T-helper 1 cell treated with Interleukin-12 subunit alpha and Interleukin-12 subunit beta and Interleukin-4 antibody, amounts not matched to agents 30 μg/mL and 1 μg/mL, for 36 hours (primary cell): ENCODE results near the gene FYCO1.

Experiments used
- H3K27ac Mint-ChIP-seq: one replicate; pipeline ENCODE4 v1.8.0; 2021; ENCODE audit warnings: mild to moderate bottlenecking, mixed read lengths
- H3K27me3 Mint-ChIP-seq: one replicate; pipeline ENCODE4 v1.8.0; 2021; ENCODE audit warnings: low read depth, mixed read lengths
- H3K36me3 Mint-ChIP-seq: one replicate; pipeline ENCODE4 v1.8.0; 2021; ENCODE audit warnings: low read depth, mixed read lengths
- H3K4me1 Mint-ChIP-seq: one replicate; pipeline ENCODE4 v1.8.0; 2021; ENCODE audit warnings: low read depth, mixed read lengths
- H3K4me3 Mint-ChIP-seq: one replicate; pipeline ENCODE4 v1.8.0; 2021; ENCODE audit warnings: mild to moderate bottlenecking, moderate library complexity, mixed read lengths
- H3K9me3 Mint-ChIP-seq: one replicate; pipeline ENCODE4 v1.8.0; 2021; ENCODE audit warnings: mixed read lengths

Gene FYCO1

GRCh38 chr3:45968149-45968548 lies 27.5 kb downstream of the FYCO1 start:
- Mint-ChIP-seq H3K27ac (peak overlapping the region; percentile 65), H3K36me3 (peaks cover 76% of the 10 kb centered on the region), H3K9me3 (no peaks in the 10 kb centered on the region), H3K4me3 (no peak overlapping the region), H3K27me3 (no peaks in the 10 kb centered on the region), H3K4me1 (peaks cover 83% of the 10 kb centered on the region)

- Mint-ChIP-seq H3K27me3 (no peaks in the 10 kb centered on the region), H3K4me1 (peaks cover 83% of the 10 kb centered on the region), H3K27ac (peak overlapping the region; percentile 65), H3K4me3 (no peak overlapping the region), H3K36me3 (peaks cover 78% of the 10 kb centered on the region), H3K9me3 (no peaks in the 10 kb centered on the region)
These were observed 27.9 kb downstream of the FYCO1 start for GRCh38 chr3:45967724-45968123.

GRCh38 chr3:45966950-45967640 lies 28.5 kb downstream of the FYCO1 start:
- Mint-ChIP-seq H3K9me3 (no peaks in the 10 kb centered on the region), H3K4me3 (no peak overlapping the region), H3K27ac (peak overlapping the region; percentile 65), H3K36me3 (peaks cover 80% of the 10 kb centered on the region), H3K27me3 (no peaks in the 10 kb centered on the region), H3K4me1 (peaks cover 85% of the 10 kb centered on the region)

- Mint-ChIP-seq H3K27ac (no peak overlapping the region), H3K27me3 (no peaks in the 10 kb centered on the region), H3K36me3 (peaks cover 80% of the 10 kb centered on the region), H3K9me3 (no peaks in the 10 kb centered on the region), H3K4me1 (peaks cover 85% of the 10 kb centered on the region), H3K4me3 (no peak overlapping the region)
These were observed 29.2 kb downstream of the FYCO1 start for GRCh38 chr3:45966371-45966791.

- Mint-ChIP-seq H3K27me3 (no peaks in the 10 kb centered on the region), H3K4me1 (peaks cover 84% of the 10 kb centered on the region), H3K36me3 (peaks cover 80% of the 10 kb centered on the region), H3K9me3 (peaks cover 4% of the 10 kb centered on the region), H3K27ac (peak overlapping the region; percentile 75), H3K4me3 (peak overlapping the region; percentile 34)
These were observed 30.0 kb downstream of the FYCO1 start for GRCh38 chr3:45965653-45966052.

GRCh38 chr3:45965253-45965652 lies 30.4 kb downstream of the FYCO1 start:
- peak overlapping the region; percentile 34 for H3K4me3 Mint-ChIP-seq
- no peaks in the 10 kb centered on the region for H3K27me3 Mint-ChIP-seq
- H3K9me3 Mint-ChIP-seq, result peaks cover 5% of the 10 kb centered on the region
- H3K27ac Mint-ChIP-seq, result peak overlapping the region; percentile 75
- peaks cover 80% of the 10 kb centered on the region for H3K36me3 Mint-ChIP-seq
- peaks cover 81% of the 10 kb centered on the region for H3K4me1 Mint-ChIP-seq

GRCh38 chr3:45964139-45964538 lies 31.5 kb downstream of the FYCO1 start:
- Mint-ChIP-seq H3K9me3 (peaks cover 5% of the 10 kb centered on the region), H3K4me3 (peak overlapping the region; percentile 49), H3K36me3 (peaks cover 86% of the 10 kb centered on the region), H3K27ac (peak overlapping the region; percentile 75), H3K4me1 (peaks cover 80% of the 10 kb centered on the region), H3K27me3 (no peaks in the 10 kb centered on the region)

GRCh38 chr3:45962033-45962432 lies 33.6 kb downstream of the FYCO1 start:
- Mint-ChIP-seq H3K9me3 (peaks cover 5% of the 10 kb centered on the region), H3K4me3 (peak overlapping the region; percentile 54), H3K27me3 (no peaks in the 10 kb centered on the region), H3K27ac (peak overlapping the region; percentile 83), H3K36me3 (peaks cover 86% of the 10 kb centered on the region), H3K4me1 (peaks cover 79% of the 10 kb centered on the region)

- Mint-ChIP-seq H3K36me3 (peaks cover 92% of the 10 kb centered on the region), H3K9me3 (peaks cover 5% of the 10 kb centered on the region), H3K27ac (no peak overlapping the region), H3K4me3 (no peak overlapping the region), H3K4me1 (peaks cover 68% of the 10 kb centered on the region), H3K27me3 (no peaks in the 10 kb centered on the region)
These were observed 35.3 kb downstream of the FYCO1 start for GRCh38 chr3:45960289-45960688.

GRCh38 chr3:45959201-45959600 lies 36.4 kb downstream of the FYCO1 start:
- Mint-ChIP-seq H3K9me3 (peaks cover 5% of the 10 kb centered on the region), H3K4me3 (no peak overlapping the region), H3K27ac (no peak overlapping the region), H3K27me3 (no peaks in the 10 kb centered on the region), H3K36me3 (peaks cover 91% of the 10 kb centered on the region), H3K4me1 (peaks cover 57% of the 10 kb centered on the region)

GRCh38 chr3:45958321-45958791 lies 37.3 kb downstream of the FYCO1 start:
- Mint-ChIP-seq H3K27ac (no peak overlapping the region), H3K4me1 (peaks cover 55% of the 10 kb centered on the region), H3K9me3 (peaks cover 5% of the 10 kb centered on the region), H3K4me3 (no peak overlapping the region), H3K27me3 (no peaks in the 10 kb centered on the region), H3K36me3 (peaks cover 91% of the 10 kb centered on the region)

- no peak overlapping the region for H3K4me3 Mint-ChIP-seq
- H3K27me3 Mint-ChIP-seq, result no peaks in the 10 kb centered on the region
- H3K4me1 Mint-ChIP-seq, result peaks cover 54% of the 10 kb centered on the region
- H3K9me3 Mint-ChIP-seq, result peaks cover 5% of the 10 kb centered on the region
- H3K36me3 Mint-ChIP-seq, result peaks cover 91% of the 10 kb centered on the region
- H3K27ac Mint-ChIP-seq, result no peak overlapping the region
These were observed 38.0 kb downstream of the FYCO1 start for GRCh38 chr3:45957586-45957985.

GRCh38 chr3:45955706-45956105 lies 39.9 kb downstream of the FYCO1 start:
- H3K27me3 Mint-ChIP-seq, result no peaks in the 10 kb centered on the region
- no peak overlapping the region for H3K4me3 Mint-ChIP-seq
- no peak overlapping the region for H3K27ac Mint-ChIP-seq
- H3K4me1 Mint-ChIP-seq, result peaks cover 55% of the 10 kb centered on the region
- H3K9me3 Mint-ChIP-seq, result peaks cover under 1% of the 10 kb centered on the region
- peaks cover 94% of the 10 kb centered on the region for H3K36me3 Mint-ChIP-seq

GRCh38 chr3:45955017-45955647 lies 40.5 kb downstream of the FYCO1 start:
- no peaks in the 10 kb centered on the region for H3K9me3 Mint-ChIP-seq
- H3K27ac Mint-ChIP-seq, result no peak overlapping the region
- peaks cover 91% of the 10 kb centered on the region for H3K36me3 Mint-ChIP-seq
- H3K4me1 Mint-ChIP-seq, result peaks cover 58% of the 10 kb centered on the region
- no peaks in the 10 kb centered on the region for H3K27me3 Mint-ChIP-seq
- H3K4me3 Mint-ChIP-seq, result no peak overlapping the region

GRCh38 chr3:45954306-45954705 lies 41.3 kb downstream of the FYCO1 start:
- Mint-ChIP-seq H3K27me3 (no peaks in the 10 kb centered on the region), H3K36me3 (peaks cover 91% of the 10 kb centered on the region), H3K27ac (no peak overlapping the region), H3K4me3 (no peak overlapping the region), H3K9me3 (no peaks in the 10 kb centered on the region), H3K4me1 (peaks cover 58% of the 10 kb centered on the region)
